Colonic mucosa (tissue), 4 donors: Measurements from ENCODE around the gene PRR35. TPM values are rescaled to one million over a fixed set of nuclear protein-coding genes. Genes with fewer than 3 reads are reported as not detected.

ENCODE experiments used
- DNase-seq: peaks from one replicate; pipeline ENCODE4 v3.0.0-alpha.2; 2020
- H3K27ac ChIP-seq: fragments of 200-600 bp; one replicate; pipeline ENCODE4 v1.8.0; 2021
- H3K27me3 ChIP-seq: fragments of 200-600 bp; one replicate; pipeline ENCODE4 v1.8.0; 2021
- H3K36me3 ChIP-seq: fragments of 200-600 bp; one replicate; pipeline ENCODE4 v1.8.0; 2021
- H3K4me1 ChIP-seq: fragments of 200-600 bp; one replicate; pipeline ENCODE4 v1.8.0; 2021; ENCODE audit warnings: mild to moderate bottlenecking
- H3K4me3 ChIP-seq: fragments of 200-600 bp; one replicate; pipeline ENCODE4 v1.8.0; 2021
- H3K9ac ChIP-seq, 2 donors: one replicate each; pipeline ENCODE4 v1.7.0; 2013; ENCODE audit warnings: control low read depth in 2 of 2, low read depth in 2 of 2, low read length in 2 of 2
- H3K9me3 ChIP-seq: fragments of 200-600 bp; one replicate; pipeline ENCODE4 v1.8.0; 2021
- intact Hi-C: fragments of 100-400 bp; cut with DNase I; formaldehyde crosslinking; loops from one replicate; pipeline ENCODE4 v1.14.1; 2022
- total RNA-seq, 2 donors: library from RNA; stranded (reverse); fragmentation: NEBNext Ultra II Directional in 1 of 2; extraction: Animal tissue kit (Norgen Biotek cat#: 25700) in 1 of 2; gene quantifications; one replicate each; pipeline ENCODE4 v1.2.1, GENCODE V29; 2021
- TF ChIP-seq, protein P1 (sequence below): fragments of 200-600 bp; IDR thresholded peaks from one replicate; pipeline ENCODE4 v1.8.0; 2022; ENCODE audit warnings: antibody characterized with exemption, mild to moderate bottlenecking
- donor health status: healthy.
- donor health status: DM: no; HTN: no; CAD: no.
- donor health status: DM: no; HTN: no; CAD: no.

PRR35 gene
- total RNA-seq, 2 donors from 2014 or later = not detected

DNA sequence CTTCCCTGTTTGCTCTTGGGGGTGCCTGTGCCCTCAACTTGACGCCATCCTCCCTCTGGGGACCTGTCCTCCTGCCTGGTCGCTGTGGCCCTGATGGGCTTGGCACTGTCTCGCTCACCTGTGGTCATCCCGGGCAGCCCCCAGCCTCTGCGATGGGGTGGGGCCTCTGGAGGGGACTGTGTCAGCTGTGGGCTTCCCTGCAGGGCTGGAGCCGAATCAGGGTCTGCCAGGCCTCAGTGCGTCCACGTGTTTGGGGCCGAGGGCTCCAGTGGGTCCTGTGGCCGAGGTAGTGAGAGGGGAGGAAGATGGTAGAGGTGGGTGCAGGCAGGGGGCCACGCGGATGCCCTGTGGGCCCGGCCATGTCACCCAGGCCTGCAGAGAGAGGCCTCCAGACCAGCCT is 17.6 kb downstream of the PRR35 start:
- H3K27me3 ChIP-seq = no peaks in the 10 kb centered on the region

DNA sequence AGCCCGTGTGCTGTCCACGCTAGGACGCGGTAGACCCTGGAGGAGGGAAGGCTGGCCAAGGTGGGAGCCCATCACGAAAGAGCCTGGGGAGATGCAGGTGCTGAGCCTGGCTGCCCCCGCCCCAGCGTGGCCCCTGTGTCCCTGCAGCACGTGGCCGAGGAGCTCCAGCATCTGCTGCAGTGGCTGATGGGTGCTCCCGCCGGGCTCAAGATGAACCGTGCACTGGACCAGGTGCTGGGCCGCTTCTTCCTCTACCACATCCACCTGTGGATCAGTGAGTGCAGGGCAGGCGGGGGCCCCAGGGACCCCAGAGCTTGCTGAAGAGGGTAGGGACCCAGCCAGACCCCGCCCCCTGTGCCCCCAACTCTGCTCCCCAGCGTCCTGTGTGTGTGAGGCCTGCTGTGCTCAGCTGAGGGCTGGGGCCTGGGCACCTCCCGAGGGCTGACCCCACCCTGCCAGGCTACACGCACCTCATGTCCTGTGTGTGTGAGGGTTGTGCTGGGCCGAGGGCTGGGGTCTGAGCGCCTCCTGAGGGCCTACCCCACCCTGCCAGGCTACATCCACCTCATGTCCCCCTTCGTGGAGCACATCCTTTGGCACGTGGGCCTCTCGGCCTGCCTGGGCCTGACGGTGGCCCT is 18.2 kb downstream of the PRR35 start:
- no peak overlapping the region for H3K4me3 ChIP-seq
- no peaks in the 10 kb centered on the region for H3K4me1 ChIP-seq
- H3K27me3 ChIP-seq = no peaks in the 10 kb centered on the region
- H3K27ac ChIP-seq = no peak overlapping the region
- intact Hi-C loops = no loop called here
- H3K9ac ChIP-seq = no peak overlapping the region
- TF ChIP-seq, protein P1, sequence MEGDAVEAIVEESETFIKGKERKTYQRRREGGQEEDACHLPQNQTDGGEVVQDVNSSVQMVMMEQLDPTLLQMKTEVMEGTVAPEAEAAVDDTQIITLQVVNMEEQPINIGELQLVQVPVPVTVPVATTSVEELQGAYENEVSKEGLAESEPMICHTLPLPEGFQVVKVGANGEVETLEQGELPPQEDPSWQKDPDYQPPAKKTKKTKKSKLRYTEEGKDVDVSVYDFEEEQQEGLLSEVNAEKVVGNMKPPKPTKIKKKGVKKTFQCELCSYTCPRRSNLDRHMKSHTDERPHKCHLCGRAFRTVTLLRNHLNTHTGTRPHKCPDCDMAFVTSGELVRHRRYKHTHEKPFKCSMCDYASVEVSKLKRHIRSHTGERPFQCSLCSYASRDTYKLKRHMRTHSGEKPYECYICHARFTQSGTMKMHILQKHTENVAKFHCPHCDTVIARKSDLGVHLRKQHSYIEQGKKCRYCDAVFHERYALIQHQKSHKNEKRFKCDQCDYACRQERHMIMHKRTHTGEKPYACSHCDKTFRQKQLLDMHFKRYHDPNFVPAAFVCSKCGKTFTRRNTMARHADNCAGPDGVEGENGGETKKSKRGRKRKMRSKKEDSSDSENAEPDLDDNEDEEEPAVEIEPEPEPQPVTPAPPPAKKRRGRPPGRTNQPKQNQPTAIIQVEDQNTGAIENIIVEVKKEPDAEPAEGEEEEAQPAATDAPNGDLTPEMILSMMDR = no peak
- H3K9me3 ChIP-seq = no peaks in the 10 kb centered on the region
- DNase-seq = no peak
- no peaks in the 10 kb centered on the region for H3K36me3 ChIP-seq

More for the DNA sequence above, 17.6 kb downstream of the PRR35 start:
- DNase-seq = no peak
- Histone ChIP-seq H3K36me3 (no peaks in the 10 kb centered on the region), H3K27ac (no peak overlapping the region), H3K4me1 (no peaks in the 10 kb centered on the region), H3K4me3 (no peak overlapping the region), H3K9ac (no peak overlapping the region), H3K9me3 (no peaks in the 10 kb centered on the region)
- TF ChIP-seq, protein P1 = no peak
- intact Hi-C loops = no loop called here

DNA sequence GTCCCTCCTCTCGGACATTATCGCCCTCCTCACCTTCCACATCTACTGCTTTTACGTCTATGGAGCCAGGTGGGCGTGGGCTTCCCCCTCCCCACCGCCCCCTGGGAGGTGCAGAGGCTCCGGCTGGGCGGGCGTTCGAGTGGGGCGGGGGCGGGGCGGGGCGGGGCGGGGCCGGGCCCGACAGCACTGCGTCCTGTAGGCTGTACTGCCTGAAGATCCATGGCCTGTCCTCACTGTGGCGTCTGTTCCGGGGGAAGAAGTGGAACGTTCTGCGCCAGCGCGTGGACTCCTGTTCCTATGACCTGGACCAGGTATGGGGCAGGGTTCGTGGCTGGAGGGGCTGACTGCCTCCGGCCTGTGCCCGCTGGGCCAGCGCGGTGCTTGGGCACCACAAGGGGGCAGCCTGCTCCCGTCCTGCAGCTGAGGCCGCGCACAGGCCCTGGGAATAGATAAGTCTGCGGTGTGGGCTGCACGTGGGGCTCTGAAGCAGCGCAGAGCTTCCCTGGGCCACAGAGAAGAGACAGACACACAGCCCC is 18.7 kb downstream of the PRR35 start:
- intact Hi-C loops = no loop called here
- DNase-seq = peak; percentile 74
- TF ChIP-seq, protein P1 = peak; percentile 75
- H3K9ac ChIP-seq = no peak overlapping the region
- no peak overlapping the region for H3K27ac ChIP-seq
- peak overlapping the region; percentile 15 for H3K4me3 ChIP-seq
- no peaks in the 10 kb centered on the region for H3K9me3 ChIP-seq
- H3K27me3 ChIP-seq = no peaks in the 10 kb centered on the region
- H3K4me1 ChIP-seq = no peaks in the 10 kb centered on the region
- no peaks in the 10 kb centered on the region for H3K36me3 ChIP-seq

DNA sequence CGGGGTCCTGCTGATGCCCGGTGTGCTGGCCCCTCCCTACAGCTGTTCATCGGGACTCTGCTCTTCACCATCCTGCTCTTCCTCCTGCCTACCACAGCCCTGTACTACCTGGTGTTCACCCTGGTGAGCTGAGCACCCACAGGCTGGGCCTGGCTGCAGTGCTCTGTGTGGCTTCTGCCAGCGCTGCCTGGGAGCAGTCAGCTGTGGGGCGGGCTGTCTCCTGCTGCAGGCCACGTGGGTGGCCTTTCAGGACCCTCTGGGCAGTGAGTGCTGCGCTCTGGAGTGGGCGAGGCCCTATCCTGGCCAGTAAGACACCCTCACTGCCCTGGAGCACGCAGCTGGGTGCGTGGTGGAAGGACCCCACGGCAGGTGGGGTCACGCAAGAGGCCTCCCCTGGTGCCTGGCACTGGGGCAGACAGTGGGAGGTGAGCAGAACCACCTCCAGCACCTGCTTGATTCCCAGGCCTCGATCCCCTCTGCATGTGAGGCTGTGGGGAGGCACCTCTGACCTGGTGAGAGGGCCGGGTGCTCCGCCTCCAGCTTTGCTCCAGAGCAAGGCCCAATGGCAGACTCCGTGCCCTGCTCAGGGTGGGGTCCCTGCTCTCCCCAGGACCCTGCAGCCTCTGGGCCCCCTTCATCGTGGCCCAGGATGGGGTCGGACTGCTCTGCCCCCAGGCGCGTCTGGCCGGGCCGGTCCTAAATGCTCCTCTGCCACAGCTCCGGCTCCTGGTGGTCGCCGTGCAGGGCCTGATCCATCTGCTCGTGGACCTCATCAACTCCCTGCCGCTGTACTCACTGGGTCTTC is 20.1 kb downstream of the PRR35 start:
- H3K9me3 ChIP-seq = no peaks in the 10 kb centered on the region
- intact Hi-C loops = no loop called here
- H3K4me3 ChIP-seq = no peak overlapping the region
- no peak overlapping the region for H3K27ac ChIP-seq
- DNase-seq = no peak
- no peaks in the 10 kb centered on the region for H3K4me1 ChIP-seq
- H3K27me3 ChIP-seq = no peaks in the 10 kb centered on the region
- TF ChIP-seq, protein P1 = no peak
- no peak overlapping the region for H3K9ac ChIP-seq
- no peaks in the 10 kb centered on the region for H3K36me3 ChIP-seq

DNA sequence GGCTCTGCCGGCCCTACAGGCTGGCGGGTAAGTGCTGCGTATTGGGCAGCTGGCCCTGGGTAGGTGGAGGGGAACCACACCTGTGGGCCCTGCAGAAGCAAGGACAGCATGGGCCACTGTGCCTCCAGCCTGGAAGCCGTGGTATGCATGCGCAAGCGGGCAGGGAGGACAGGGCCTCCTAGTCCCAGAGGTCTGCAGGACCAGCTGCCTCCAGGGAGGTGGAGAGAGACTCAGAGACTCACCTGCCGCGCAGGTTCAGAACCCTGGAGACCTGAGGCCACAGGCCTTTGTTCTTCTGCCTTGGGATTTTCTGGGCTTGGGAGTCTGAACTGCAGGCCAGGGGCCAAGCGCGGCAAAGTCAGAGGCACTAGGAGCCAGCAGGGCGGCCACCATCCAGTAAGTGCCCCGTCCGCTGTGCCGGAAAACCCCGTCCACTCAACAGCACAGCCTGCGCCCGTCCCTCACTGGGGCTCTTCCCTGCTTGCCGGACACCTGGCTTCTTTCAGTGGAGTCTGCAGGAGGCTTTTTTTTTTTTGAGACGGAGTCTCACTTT is 20.8 kb downstream of the PRR35 start:
- Histone ChIP-seq H3K27me3 (no peaks in the 10 kb centered on the region), H3K9me3 (no peaks in the 10 kb centered on the region), H3K4me1 (no peaks in the 10 kb centered on the region), H3K27ac (no peak overlapping the region), H3K4me3 (no peak overlapping the region), H3K9ac (no peak overlapping the region), H3K36me3 (no peaks in the 10 kb centered on the region)
- TF ChIP-seq, protein P1 = no peak
- DNase-seq = no peak
- intact Hi-C loops = no loop called here
